Activated naive CD4-positive, alpha-beta T cell treated with anti-CD3 and anti-CD28 coated beads, Interleukin-2, amount 50 U/mL, for 16 hours (primary cell): ENCODE data around the gene KRTAP10-5.

Experiments used
- DNase-seq: peaks from one replicate; pipeline ENCODE4 v3.0.0-alpha.2; 2020

The KRTAP10-5 gene

GRCh38 chr21:44548381-44548780 is 32.0 kb downstream of the KRTAP10-5 start:
- no peak for DNase-seq

GRCh38 chr21:44547656-44548331 is 32.6 kb downstream of the KRTAP10-5 start:
- peak; percentile 38 for DNase-seq

- no peak for DNase-seq
These were observed 35.8 kb downstream of the KRTAP10-5 start for GRCh38 chr21:44544566-44544965.

- no peak for DNase-seq
These were observed 37.7 kb downstream of the KRTAP10-5 start for GRCh38 chr21:44542716-44543115.

GRCh38 chr21:44540741-44541288 is 39.6 kb downstream of the KRTAP10-5 start:
- no peak for DNase-seq

GRCh38 chr21:44539991-44540666 is 40.3 kb downstream of the KRTAP10-5 start, which contains the start of gene KRTAP10-1:
TSS of gene KRTAP10-1 (minus strand) at chr21:44540195. CDS start at chr21:44540150, 45 bp downstream.
- no peak for DNase-seq

GRCh38 chr21:44539046-44539445 is 41.4 kb downstream of the KRTAP10-5 start:
- DNase-seq, result no peak

- no peak for DNase-seq
These were observed 42.2 kb downstream of the KRTAP10-5 start for GRCh38 chr21:44537930-44538911.

GRCh38 chr21:44535963-44536362 is 44.4 kb downstream of the KRTAP10-5 start:
- no peak for DNase-seq

GRCh38 chr21:44534688-44535087 is 45.7 kb downstream of the KRTAP10-5 start:
- no peak for DNase-seq

GRCh38 chr21:44533891-44534627 is 46.3 kb downstream of the KRTAP10-5 start:
- DNase-seq, result no peak

- peak; percentile 10 for DNase-seq
These were observed 47.1 kb downstream of the KRTAP10-5 start for GRCh38 chr21:44533121-44533890.

GRCh38 chr21:44532712-44533111 is 47.7 kb downstream of the KRTAP10-5 start:
- peak; percentile 8 for DNase-seq

- no peak for DNase-seq
These were observed 48.5 kb downstream of the KRTAP10-5 start for GRCh38 chr21:44531606-44532564.

GRCh38 chr21:44530903-44531605 is 49.4 kb downstream of the KRTAP10-5 start:
- no peak for DNase-seq

- no peak for DNase-seq
These were observed 50.0 kb downstream of the KRTAP10-5 start for GRCh38 chr21:44530221-44530902.

- no peak for DNase-seq
These were observed 50.8 kb downstream of the KRTAP10-5 start for GRCh38 chr21:44529503-44530125.
